Fibroblast of upper back skin (primary cell): Measurements from ENCODE around the gene LRRC45.

ENCODE experiments used
- DNase-seq: peaks from one replicate; pipeline ENCODE4 v3.0.0-alpha.2; 2013

LRRC45 gene

DNA sequence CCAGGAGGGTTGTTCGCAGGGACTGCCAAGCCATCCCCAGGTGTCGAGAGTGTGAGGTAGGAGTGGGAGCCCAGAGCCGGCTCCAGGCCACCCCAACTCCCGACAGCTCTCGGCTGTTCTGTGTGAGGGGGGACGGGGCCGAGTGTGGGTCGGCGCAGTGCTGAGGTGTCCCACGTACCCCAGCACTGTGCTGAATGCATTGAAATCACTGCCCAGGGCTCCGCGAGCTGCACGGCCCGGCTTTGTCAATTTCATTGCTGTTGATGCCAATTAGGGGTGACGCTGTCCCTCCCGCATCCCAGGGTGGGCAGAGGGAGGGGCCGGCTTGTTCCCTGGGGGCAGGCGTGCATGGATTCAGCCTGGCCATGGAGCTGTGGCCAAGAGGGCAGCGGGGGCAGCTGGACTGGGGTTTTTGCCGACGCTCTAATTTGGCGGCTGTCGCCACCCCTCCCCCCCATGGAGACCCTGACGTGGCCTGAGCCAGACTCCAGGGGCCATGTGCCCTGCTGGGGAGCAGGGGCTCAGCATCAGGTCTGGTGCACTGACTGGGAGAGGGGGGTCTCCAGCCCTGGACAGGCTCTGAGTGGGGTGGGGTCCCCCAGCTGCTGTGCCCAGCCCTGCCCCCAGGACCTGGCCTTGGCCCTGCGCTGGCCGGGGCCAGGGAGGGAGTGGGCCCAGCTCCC lies 14.7 kb upstream of the LRRC45 start:
- DNase-seq: no peak

DNA sequence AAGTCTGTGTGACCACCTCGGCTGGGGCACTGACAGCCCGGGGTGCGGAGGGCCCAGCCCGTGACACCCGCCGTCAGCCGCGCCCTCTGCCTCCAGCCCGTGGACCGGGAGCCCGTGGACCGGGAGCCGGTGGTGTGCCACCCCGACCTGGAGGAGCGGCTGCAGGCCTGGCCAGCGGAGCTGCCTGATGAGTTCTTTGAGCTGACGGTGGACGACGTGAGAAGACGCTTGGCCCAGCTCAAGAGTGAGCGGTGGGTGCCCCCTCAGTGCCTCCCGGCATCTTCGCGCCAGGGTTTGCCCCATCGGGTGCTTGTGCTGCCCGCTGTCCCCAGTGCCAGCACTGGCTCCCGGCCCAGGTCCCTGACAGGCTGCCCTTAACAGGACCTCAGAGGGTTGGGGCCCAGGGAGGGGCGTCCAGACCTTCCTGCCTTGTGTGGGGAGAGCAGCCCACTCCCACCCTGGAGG lies 14.1 kb upstream of the LRRC45 start:
- DNase-seq: no peak

DNA sequence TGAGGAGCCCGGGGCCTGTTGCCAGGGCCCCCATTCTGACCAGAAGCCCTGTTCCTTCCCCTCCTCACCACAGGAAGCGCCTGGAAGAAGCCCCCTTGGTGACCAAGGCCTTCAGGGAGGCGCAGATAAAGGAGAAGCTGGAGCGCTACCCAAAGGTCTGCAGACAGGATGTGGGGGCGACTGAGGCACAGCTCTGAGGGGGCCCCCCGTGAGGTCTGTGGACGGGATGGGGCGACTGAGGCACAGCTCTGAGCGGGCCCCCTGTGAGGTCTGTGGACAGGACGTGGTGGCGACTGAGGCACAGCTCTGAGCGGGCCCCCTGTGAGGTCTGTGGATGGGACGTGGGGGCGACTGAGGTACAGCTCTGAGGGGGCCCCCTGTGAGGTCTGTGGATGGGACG lies 13.7 kb upstream of the LRRC45 start:
- no peak for DNase-seq

DNA sequence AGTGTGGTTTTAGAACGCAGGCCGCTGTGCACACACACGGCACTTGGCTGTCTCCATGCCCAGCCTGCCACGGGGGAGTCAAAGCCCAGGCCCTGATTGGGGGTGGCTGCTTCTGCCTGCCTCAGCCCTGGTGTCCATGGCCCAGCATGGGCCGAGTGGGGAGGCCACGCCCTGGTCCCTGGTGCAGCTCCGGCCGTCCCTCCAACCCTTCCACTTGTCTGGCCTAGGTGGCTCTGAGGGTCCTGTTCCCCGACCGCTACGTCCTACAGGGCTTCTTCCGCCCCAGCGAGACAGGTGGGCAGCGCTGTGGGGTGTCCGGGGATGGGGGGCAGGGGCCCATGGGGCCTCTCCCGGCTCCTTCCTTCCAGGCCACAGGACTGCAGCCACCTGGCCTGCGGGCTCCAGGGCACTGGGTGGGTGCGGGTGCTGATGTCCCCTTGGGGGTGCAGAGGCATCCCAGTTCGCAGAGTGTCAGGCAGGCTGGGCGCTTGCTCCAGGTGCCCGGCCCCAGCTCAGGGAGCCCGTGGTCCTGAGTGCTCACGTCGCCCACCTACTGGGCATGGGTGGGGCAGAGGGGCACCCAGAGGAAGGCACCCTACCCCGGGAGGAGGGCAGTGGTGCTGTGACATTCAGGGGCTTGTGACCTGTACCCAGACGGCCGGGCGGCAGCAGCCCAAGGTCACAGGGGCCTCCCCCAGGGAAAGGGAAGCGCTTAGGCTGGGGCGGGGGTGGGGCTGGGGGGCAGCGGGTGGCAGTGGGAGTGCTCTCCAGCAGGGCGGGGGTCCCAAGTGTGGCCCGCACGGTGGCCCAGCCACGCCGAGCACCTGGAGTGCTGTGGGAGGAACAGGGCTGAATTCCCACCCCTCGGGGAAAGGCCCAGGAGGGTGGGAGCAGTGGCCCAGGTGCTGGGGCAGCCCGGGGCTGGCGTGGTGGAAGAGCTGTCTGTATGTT lies 12.3 kb upstream of the LRRC45 start:
- DNase-seq: no peak

DNA sequence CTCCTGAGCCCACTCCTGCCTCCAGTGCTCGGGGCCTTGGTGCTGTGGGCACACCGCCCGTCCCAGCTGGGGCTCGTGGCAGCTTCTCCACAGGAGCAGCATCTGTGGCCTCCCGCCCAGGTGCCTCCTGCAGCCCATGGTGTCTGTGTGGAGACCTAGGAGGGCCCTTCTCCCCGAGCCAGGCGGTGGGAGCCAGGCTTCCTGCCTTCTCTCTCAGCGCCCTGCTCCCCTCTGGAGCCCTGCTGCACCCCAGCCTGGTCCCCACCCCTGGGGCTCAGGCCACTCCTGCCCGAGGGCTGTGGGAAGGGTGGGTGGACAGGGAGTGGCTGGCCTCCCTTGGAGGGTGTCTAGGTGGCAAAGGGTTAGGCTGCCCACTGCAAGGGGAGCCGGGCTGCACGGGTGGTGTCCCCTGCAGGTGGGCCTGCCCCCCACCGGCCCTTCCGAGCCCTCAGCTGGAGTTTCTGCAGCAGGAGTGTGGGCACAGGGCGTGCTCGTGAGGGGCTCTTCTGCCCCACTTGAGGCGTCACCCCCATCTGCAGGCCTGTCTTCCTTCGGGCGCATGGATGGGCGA lies 11.4 kb upstream of the LRRC45 start:
- no peak for DNase-seq

DNA sequence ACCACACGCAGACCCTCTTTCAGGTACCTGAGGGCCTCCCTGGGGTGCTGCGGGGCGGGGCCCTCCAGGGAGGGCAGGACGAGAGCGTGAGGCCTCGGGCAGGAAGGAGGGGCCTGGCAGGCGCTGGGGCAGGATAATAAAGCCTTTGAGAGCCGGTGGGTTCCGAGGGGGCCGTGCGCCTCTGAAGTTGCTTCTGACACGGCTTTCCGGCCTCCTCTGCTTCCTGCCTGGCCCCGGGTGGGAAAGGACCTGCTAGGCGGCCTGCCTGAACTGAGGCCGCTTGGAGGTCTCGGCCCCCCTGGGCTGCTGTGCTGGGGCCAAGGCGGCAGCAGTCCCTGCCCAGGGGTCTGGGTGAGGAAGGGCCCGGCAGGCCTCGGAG lies 10.9 kb upstream of the LRRC45 start:
- DNase-seq: no peak

DNA sequence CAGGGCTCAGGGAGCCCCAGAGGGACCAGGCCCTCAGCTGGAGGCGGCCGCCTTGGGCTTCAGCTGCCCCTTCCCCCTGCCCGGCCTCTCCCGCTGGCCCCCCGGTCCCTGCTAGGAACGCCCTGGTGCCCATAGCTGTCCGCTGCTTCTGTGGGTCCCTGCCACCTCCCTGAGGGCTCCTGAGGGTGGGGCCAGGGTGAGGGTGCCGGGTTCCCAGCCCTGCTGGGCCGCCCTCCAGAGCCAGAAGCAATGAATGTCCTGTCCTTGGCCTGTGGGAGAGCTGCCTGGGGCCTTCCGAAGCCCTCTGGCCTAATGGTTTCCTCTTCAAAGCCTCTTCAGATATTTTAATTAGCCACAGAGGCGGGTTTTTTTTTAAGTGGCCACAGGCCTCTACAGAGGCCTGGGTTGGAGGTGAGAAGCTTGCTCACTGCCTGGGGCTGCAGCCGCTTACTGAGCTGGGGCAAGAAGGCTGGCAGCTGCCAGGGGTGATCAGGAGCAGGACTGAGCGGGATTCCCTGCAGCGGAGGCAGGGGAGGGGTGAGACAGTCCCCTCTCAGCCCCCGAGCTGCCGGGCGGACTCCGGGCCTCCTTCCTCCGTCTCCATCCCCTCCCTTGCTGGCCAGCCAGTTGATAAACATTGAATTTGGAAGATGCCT lies 10.3 kb upstream of the LRRC45 start:
- DNase-seq: no peak

DNA sequence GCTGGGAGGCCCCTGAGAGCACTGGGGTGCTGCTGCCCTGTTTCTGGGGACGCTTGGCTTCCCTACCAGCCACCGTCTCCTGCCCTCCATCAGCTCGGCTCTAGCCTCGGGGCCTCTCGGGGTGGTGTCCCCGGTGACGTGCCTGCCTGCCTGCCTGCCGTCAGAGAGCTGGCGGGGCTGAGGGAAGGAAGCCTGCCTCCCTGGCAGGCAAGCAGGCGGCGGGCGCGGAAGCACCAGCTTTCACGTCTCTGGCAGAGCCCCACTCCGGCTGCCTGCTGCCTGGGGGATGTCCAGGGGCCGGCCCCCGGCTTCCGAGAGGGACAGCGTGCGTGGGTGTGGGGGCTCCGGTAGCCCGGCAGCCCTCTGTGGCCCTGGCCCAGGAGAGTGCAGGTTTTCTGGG lies 9.8 kb upstream of the LRRC45 start:
- no peak for DNase-seq

DNA sequence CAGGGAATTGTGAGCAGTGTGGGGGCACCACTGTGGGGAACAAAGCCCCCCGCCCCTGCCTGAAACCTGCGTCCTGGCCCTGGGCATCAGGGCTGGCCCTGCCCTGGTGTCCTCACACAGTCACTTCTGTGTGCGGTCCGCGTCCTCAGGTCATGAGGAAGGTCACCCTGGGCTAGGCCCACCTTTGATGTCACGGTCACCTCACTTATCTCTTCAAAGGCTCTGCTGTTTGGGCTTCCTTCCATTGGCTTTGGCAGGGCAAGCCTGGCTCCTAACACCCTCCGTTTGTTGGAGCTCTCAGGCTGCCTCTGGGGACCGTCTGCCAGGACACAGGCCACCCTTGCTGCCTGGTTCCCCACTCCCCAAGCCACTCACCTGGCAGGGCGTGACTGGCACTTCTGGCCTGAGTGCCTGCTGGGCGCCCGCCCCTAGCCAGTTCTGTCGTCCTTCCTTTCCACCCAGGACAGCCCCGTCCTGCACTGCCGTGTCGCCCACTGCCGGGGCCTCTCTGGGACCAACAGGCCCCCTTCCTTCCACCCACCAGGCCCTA lies 9.3 kb upstream of the LRRC45 start:
- DNase-seq: no peak

DNA sequence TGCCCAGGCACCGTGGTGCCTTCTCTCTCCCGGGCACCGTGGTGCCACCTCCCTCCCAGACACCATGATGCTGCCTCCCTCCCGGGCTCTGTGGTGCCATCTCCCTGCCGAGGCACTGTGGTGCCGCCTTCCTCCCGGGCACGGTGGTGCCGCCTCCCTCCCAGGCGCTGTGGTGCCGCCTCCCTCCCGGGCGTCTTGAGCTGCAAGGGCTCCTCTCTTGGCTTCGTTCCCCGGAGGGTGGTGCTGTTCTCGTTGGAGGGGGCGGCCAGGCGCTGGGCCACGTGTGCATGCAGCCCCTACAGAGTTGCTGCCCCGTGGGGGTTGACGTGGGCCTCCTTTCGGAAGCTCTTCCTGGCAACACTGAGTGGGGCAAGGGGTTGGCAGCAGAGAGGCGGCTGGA lies 8.7 kb upstream of the LRRC45 start:
- no peak for DNase-seq

DNA sequence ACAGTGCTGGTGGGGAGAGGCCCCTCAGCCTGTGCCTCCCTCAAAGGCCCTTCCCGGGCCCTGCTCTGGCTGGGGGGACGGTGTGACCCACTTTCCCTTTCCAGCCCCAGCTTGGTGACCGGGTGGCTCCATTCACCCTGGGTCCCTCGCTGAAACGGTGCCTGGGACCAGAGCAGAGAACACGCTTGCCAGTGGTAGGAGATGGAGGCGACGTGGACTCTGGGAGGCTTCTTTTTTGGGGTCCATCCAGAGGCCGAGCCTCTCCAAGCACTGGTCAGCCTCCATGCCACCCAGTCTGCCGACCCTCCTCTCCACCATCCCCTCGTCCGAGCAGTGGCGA lies 8.2 kb upstream of the LRRC45 start:
- DNase-seq: no peak

DNA sequence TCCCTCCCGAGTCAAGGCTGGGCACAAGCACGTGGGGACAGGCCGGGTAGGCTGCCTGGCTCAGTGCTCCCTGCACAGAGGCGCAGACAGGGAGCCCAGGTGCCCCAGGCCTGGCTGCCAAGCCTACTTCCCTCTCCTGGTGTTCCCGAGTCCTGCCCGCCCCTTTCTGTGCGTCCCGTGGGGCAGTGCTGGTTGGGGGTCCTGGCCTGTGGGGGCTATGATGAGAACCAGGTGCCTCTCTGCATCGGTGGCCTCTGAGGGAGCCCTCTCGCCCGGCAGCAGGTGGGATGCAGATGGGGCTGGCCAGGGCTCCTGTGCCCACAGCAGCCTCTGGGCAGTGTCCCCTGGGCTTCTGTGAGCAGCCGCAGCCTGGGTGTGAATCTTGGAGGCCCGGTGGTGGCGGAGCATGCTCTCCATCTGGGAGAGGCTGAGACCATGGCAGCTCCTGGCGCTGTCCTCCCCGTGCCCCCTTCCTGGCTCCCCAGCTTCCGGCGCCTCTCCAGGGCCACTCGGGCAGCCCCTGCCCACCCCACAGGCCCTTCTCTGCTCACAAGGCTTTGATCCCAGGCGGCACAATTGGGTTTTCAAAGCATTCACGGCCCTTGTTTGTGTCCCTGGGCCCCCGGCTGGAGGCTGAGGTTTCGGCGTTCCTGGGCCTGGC lies 7.7 kb upstream of the LRRC45 start:
- DNase-seq: no peak

DNA sequence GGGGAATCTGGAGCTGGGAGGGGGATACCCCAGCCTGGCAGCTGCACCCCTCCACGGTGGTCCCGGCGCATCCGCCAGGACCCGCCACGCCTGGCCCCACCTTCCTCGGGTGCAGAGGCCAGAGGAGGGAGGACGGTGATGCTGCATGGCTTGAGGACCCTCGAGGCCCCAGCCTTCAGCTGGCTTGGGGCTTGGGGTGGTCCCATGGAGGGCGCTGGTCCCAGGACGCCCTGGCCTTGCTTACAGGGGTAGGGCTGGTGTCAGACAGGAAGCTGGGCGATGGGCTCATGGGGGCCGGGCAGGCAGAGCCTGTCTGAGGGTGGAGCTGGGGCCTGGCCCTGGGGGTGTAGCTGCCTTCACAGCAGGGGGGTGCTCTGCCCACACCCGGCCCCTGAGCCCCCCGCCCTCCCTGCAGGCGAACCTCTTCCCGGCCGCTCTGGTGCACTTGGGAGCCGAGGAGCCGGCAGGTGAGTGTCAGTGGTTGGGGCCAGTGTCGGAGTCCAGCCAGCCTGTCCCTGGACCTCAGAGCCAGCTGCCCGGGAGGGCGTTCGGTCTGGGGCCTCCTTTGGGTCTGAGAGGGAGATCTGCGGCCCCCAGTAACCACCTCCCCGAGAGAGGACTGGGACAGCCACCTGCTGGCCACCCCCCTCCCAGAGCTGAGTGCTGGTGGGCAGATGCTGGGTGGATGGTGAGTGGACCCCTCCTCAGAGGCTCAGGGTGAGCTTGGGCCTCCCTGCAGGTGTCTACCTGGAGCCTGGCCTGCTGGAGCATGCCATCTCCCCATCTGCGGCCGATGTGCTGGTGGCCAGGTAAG lies 6.8 kb upstream of the LRRC45 start:
- no peak for DNase-seq

DNA sequence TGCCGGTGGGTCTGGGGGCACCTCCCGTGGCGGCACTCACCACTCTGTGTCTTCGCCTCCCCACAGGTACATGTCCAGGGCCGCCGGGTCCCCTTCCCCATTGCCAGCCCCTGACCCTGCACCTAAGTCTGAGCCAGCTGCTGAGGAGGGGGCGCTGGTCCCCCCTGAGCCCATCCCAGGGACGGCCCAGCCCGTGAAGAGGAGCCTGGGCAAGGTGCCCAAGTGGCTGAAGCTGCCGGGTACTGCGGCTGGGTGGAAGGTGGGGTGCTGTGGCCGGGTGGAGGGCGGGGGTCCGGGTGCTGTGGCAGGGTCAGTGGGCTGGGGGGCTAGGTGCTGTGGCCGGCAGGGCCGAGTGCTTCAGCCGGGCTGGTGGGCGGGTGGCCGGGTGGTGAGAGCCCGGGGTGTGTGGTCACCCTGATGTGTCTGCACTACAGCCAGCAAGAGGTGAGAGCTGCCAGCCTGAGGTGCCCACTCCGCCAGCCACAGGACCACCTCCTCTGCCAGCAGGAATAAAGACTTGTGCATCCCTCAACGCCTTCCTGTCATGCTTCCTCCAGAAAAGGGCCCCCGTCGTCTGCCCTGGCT lies 6.1 kb upstream of the LRRC45 start:
- DNase-seq: no peak

DNA sequence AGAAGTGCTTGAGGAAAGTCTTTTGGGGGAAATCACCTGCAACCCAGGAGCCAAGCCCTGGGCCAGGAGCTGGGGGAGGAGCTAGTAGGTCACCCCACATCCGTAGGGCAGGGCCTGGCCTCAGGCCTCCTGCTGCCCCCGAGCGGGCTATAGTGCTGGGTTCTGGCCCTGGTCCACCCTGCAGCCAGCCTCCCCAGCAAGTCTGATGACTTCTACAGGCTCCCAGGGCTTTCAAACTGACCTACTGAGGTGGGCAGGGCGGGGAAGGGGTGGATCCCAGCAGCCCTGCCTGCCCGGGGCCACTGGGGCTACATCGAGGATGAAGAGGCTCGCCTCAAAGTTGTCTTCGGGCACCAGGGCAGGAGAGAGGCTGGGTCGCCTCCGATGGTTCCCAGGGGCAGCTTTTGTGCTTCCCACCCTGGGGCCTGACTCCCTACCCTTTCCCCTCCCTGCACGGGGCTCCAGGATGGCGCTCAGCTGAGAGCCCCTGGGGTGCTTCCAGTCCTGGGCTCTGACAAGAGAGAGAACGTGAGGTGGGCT lies 5.4 kb upstream of the LRRC45 start:
- DNase-seq: no peak

DNA sequence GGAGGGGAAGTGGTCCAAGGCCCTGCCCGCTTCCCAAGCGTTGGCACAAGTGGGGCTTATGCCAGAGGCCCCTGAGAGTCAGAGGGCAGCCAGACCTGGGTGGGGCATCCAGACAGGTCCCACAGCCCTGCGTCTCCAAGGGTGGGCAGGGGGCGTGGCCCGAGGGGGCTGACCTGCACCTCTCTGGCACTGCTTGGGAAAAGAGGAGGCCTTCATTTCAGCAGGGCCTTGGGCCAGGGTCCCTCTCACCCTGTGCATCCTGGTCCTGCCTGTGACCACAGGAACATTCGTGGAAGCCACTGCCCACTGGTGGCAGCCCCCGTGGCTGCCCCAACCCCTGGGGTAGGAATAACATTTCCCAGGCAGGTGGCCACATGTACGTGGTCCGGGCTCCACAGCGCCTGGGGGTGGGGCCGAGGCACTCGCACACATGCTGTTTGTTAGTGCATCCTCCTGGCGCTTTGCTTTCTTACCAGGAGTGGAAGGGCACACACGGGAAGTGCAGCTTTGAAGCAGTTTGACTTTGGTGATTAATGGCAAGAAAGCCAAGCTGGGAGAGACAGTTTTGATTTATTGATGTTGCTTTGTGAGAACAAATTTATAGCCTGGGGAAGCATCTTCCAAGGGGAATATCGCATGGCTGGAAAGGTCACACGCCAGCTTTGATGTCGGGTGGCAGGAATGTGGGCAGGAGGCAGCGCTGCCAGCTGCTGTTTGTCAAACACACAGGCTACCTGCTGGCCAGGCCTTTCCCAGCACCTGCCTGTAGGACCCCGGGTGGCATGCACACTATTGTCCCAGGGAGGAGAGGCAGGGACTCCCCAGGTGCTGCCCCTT lies 4.7 kb upstream of the LRRC45 start:
- DNase-seq: no peak

DNA sequence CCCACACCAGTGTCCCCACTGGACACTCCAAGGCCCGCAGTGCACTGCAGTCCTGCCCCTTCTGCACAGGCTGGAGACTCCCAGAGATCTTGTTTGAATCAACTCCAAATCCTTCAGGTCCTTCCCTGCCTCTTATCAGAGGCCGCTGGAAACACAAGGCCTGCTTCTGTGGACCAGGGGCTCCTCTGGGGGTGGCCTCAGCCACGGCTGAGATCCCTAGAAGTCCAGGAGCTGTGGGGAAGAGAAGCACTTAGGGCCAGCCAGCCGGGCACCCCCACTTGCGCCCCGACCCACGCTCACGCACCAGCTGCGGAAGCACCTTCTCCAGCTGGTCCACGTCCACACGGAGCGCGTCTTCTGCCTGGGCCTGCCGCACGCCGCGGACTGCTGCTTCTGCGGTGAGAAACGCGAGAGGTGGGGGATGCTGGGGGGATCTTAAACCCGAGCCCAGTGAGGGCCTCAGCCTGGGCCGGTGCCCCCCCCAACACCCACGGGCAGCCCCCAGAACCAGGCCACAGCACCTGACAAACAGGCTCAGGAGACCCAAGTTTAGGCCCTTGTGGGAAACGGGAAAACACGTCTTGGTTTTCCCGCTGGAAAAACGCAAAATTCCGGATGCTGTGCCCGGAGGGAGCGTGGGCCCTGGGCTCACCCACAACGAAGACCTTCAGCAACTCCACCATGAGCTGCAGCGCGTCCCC lies 4.0 kb upstream of the LRRC45 start:
- no peak for DNase-seq

DNA sequence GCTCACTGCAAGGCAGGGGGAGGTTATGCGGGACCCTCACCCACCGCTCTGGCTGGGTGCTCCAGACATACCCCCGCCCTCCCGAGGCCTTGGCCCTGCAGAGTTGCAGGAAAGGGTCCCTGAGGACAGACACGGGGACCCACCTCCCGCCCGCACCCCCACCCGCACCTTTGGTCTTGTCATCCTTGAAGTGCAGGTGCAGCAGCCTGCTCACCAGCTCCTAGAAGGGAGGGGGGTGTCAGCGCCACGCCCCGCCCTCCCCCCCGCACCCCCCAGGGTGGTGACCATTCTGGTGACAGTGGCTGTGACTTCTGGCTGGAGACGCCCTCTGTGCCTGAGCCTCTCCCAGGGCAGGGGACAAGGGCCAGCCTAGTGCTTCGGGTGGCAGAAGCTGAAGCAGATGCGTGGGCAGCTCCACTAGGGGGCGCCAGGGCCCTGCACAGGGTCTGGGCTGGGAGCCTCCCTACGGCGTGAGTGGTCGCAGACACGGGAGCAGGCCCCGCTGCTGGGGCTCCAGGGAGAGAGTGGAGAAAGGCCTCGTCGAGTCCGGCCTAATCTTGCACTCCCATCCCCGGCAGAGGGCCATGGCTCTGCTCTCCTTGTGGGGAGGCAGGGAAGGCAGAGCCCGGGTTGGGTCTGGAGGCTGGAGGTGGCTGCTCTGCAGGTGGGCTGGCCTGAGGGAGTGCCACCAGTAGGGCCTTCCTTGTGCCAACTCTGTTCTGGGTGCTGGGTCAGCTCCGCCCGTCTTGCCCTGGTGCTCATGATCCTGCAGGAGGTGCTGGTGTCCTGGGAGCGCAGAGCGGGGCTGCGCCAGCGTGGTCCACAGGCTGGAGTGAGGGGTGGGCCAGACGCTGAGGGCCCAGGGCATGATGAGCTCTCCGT lies 3.2 kb upstream of the LRRC45 start:
- peak; percentile 30 for DNase-seq
